Measurements from ENCODE around the gene TOX2. TPM values are rescaled to one million over a fixed set of nuclear protein-coding genes. Genes with fewer than 3 reads are reported as not detected.

Gene TOX2
- total and polyA plus RNA-seq, 2 of the 8 experiments (the other 6 are each of a cell fraction or from before 2014, with no cell fraction given), result 1.8 to 3.4 TPM

- WGBS, 2 experiments (ENCODE audit: extremely low coverage in 1 of 2, insufficient coverage in 1 of 2, insufficient read length in 1 of 2, insufficient replicate concordance in 2 of 2, low coverage in 1 of 2, low lambda C conversion rate in 2 of 2, missing lambda C conversion rate in 1 of 2), result 84% methylated on average over 5 of the region's 5 CpGs; no CpG with 5 or more reads in 1 of the 2 experiments
- DNase-seq (ENCODE audit: low read depth in 1 of 2, low spot score in 2 of 2), result no peak
- Histone ChIP-seq H2AK5ac (ENCODE audit: low read depth, low read length) (no peak overlapping the region), H2BK5ac (ENCODE audit: low read depth, low read length) (no peak overlapping the region), H3K18ac (ENCODE audit: extremely low read depth, low read length) (no peak overlapping the region), H3K4me3 (ENCODE audit: extremely low read depth in 1 of 4, insufficient read depth in 2 of 4, low read depth in 3 of 4, low read length in 4 of 4) (no peak overlapping the region), H2BK12ac (ENCODE audit: low read depth, low read length) (no peak overlapping the region), H3K9ac (replicated peaks in 1 of 4; ENCODE audit: extremely low read depth in 1 of 4, low read depth in 3 of 4, low read length in 3 of 4) (no peak overlapping the region), H2BK15ac (ENCODE audit: low read length) (no peak overlapping the region), H3K23me2 (ENCODE audit: low read depth, low read length) (no peaks in the 10 kb centered on the region), H2AFZ (ENCODE audit: low read length) (no peak overlapping the region), H3K56ac (replicated peaks; ENCODE audit: insufficient read length, low read depth, low read length) (no peak overlapping the region), H3K4ac (replicated peaks; ENCODE audit: insufficient read length, low read depth, low read length) (no peak overlapping the region), H3K79me2 (ENCODE audit: control insufficient read depth in 1 of 2, insufficient read depth in 2 of 2, low read length in 2 of 2) (no peaks in the 10 kb centered on the region), H3K14ac (ENCODE audit: insufficient read length) (no peak overlapping the region), H3K9me3 (ENCODE audit: insufficient read depth in 2 of 2, low read depth in 1 of 2, low read length in 1 of 2) (no peaks in the 10 kb centered on the region), H3K36me3 (ENCODE audit: control insufficient read depth in 2 of 4, insufficient read depth in 4 of 4, low read length in 3 of 4) (no peaks in the 10 kb centered on the region), H3K23ac (ENCODE audit: insufficient read length) (no peak overlapping the region), H2BK120ac (replicated peaks; ENCODE audit: low read depth, low read length) (no peak overlapping the region), H4K91ac (replicated peaks; ENCODE audit: insufficient read length, low read length) (no peak overlapping the region), H3K4me1 (replicated peaks in 1 of 4; ENCODE audit: control insufficient read depth in 3 of 4, insufficient read depth in 4 of 4, low read length in 3 of 4) (no peaks in the 10 kb centered on the region), H4K5ac (ENCODE audit: insufficient read length, low read depth, low read length) (no peak overlapping the region), H4K20me1 (replicated peaks in 1 of 2; ENCODE audit: control insufficient read depth in 1 of 2, insufficient read depth in 2 of 2, low read length in 2 of 2) (no peaks in the 10 kb centered on the region), H2BK20ac (ENCODE audit: low read length) (no peak overlapping the region), H3K27me3 (replicated peaks in 1 of 4; ENCODE audit: control insufficient read depth in 3 of 4, extremely low read depth in 1 of 4, insufficient read depth in 3 of 4, low read length in 3 of 4) (no peaks in the 10 kb centered on the region; a peak in 1 of 7 replicates), H3K4me2 (ENCODE audit: insufficient read depth in 1 of 2, low read depth in 2 of 2, low read length in 2 of 2) (no peak overlapping the region), H4K8ac (ENCODE audit: extremely low read depth, insufficient read depth, low read length) (no peak overlapping the region), H3K27ac (ENCODE audit: low read depth, low read length) (no peak overlapping the region), H3K79me1 (ENCODE audit: low read depth, low read length) (no peaks in the 10 kb centered on the region)
- FAIRE-seq, result no peak
- POLR2A ChIA-PET (ENCODE audit: partially characterized antibody), result no interaction called here
- CTCF ChIA-PET (ENCODE audit: partially characterized antibody), result interaction anchor here (0.9 to 2.4 kb wide), 3 partner anchors 11 to 57 kb away, joined by 3 to 8 read pairs (median 5); no protein-coding TSS in a partner anchor
- no peak for TF ChIP-seq NANOG (IDR thresholded peaks at IDR 0.05; ENCODE audit: insufficient read depth, low read depth, low read length, poor library complexity, severe bottlenecking)
- TF ChIP-seq SP2 (IDR thresholded peaks at IDR 0.05; ENCODE audit: low read length), result no peak
- no peak for TF ChIP-seq TCF12 (IDR thresholded peaks at IDR 0.05; ENCODE audit: low read depth, low read length)
- TF ChIP-seq MAFK (IDR thresholded peaks at IDR 0.05; ENCODE audit: low read depth, low read length), result no peak
- no peak for TF ChIP-seq USF2 (IDR thresholded peaks at IDR 0.05; ENCODE audit: low read length)
- TF ChIP-seq SRF (IDR thresholded peaks at IDR 0.05; ENCODE audit: low read depth, low read length), result no peak
- TF ChIP-seq POU5F1 (IDR thresholded peaks at IDR 0.05; ENCODE audit: low read depth, low read length), result no peak
- no peak for TF ChIP-seq EP300 (IDR thresholded peaks at IDR 0.05; ENCODE audit: borderline replicate concordance in 1 of 2, low read depth in 2 of 2, low read length in 2 of 2)
- no peak for TF ChIP-seq CREB1 (IDR thresholded peaks at IDR 0.05)
Measured at GRCh38 chr20:44040202-44040915, 125.7 kb downstream of the TOX2 start.

Data from H1 (cell line).